ENCODE data around the gene FARSB. TPM values are rescaled to one million over a fixed set of nuclear protein-coding genes. Genes with fewer than 3 reads are reported as not detected.

FARSB gene
- total and polyA plus RNA-seq, 2 donors (not counting 3 experiments of a cell fraction or from before 2014, with no cell fraction given): 12.7 to 29.4 TPM

DNA sequence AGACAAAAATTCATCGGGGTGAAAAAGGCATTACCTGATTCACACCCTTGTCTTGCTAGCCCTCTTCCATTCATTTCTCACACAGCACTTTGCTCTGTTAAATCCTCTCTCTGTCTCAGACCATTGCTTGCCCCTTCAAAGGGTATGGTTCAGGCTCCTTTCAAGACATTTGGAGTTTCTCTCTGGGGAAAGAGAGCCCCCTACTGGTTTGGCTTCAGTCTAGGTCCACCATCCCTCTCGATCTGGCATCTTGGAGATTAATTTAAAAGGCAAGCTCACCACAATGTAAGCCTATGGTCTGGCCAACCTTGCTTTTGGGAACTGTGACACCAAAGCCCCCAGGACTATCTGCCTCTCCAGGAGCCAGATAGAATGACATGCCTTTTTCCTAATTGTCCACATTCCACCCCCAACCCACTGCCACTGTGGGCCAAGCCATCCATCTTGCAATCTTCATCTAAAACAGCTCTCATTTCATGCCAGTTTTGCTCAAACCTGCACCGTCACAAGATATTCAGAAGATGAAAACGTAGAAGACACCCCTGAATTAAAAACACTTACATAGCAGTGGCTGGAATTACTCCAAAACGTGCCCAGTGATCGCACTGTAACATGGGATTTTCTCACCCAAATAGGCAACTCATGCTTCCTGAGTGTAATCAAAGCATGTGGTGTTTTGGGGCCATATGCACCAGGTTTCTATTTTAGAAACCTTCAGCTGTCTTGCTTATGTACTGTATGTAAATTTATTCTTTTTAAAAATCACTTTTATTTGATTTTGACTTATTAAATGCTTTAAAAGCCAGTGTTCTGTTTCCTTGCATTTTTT is 93.9 kb downstream of the FARSB start:
- TF ChIP-seq, protein P1, sequence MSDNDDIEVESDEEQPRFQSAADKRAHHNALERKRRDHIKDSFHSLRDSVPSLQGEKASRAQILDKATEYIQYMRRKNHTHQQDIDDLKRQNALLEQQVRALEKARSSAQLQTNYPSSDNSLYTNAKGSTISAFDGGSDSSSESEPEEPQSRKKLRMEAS (IDR thresholded peaks at IDR 0.05; ENCODE audit: insufficient read depth, insufficient read length): no peak
- TF ChIP-seq, protein P2, sequence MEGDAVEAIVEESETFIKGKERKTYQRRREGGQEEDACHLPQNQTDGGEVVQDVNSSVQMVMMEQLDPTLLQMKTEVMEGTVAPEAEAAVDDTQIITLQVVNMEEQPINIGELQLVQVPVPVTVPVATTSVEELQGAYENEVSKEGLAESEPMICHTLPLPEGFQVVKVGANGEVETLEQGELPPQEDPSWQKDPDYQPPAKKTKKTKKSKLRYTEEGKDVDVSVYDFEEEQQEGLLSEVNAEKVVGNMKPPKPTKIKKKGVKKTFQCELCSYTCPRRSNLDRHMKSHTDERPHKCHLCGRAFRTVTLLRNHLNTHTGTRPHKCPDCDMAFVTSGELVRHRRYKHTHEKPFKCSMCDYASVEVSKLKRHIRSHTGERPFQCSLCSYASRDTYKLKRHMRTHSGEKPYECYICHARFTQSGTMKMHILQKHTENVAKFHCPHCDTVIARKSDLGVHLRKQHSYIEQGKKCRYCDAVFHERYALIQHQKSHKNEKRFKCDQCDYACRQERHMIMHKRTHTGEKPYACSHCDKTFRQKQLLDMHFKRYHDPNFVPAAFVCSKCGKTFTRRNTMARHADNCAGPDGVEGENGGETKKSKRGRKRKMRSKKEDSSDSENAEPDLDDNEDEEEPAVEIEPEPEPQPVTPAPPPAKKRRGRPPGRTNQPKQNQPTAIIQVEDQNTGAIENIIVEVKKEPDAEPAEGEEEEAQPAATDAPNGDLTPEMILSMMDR (IDR thresholded peaks at IDR 0.05; ENCODE audit: extremely low read depth in 1 of 2, insufficient read depth in 1 of 2, low read depth in 1 of 2, low read length in 2 of 2): peak; percentile 74 to 75
- intact Hi-C loops (cut with micrococcal nuclease) (loop anchor here (1.0 kb wide), 2 partner anchors 244 to 505 kb away; no protein-coding TSS in a partner anchor), dilution Hi-C loops (cut with MboI; ENCODE audit: extremely low pct_ligation_motif_present, low sequenced_read_pairs) (no loop called here)
- CTCF ChIA-PET: interaction anchor here (0.6 to 8.3 kb wide), 48 partner anchors 9 to 537 kb away, joined by 3 to 312 read pairs (median 5); a partner anchor contains a TSS
- Histone ChIP-seq H3K9me3 (replicated peaks; ENCODE audit: control insufficient read depth, insufficient read depth, low read length) (no peaks in the 10 kb centered on the region), H3K4me2 (ENCODE audit: insufficient read depth, low read length) (no peak overlapping the region), H3K36me3 (ENCODE audit: control insufficient read depth in 2 of 2, extremely low read depth in 1 of 2, insufficient read depth in 2 of 2, low read length in 2 of 2) (no peaks in the 10 kb centered on the region), H3K4me1 (ENCODE audit: control insufficient read depth, extremely low read depth, insufficient read depth, low read length) (no peaks in the 10 kb centered on the region), H3K9ac (replicated peaks; ENCODE audit: extremely low read depth, insufficient read depth, low read length) (no peak overlapping the region), H2AFZ (ENCODE audit: low read depth, low read length) (no peak overlapping the region), H3K27me3 (ENCODE audit: control insufficient read depth in 2 of 2, insufficient read depth in 2 of 2, low read length in 2 of 2) (no peaks in the 10 kb centered on the region), H3K27ac (ENCODE audit: insufficient read depth, low read depth, low read length) (no peak overlapping the region), H3K4me3 (replicated peaks in 1 of 3; ENCODE audit: insufficient read depth in 1 of 3, low read depth in 1 of 3, low read length in 3 of 3) (no peak overlapping the region), H4K20me1 (replicated peaks; ENCODE audit: control insufficient read depth, extremely low read depth, insufficient read depth, low read length) (no peaks in the 10 kb centered on the region), H3K79me2 (ENCODE audit: control insufficient read depth, insufficient read depth, low read length) (no peaks in the 10 kb centered on the region), H3K9me1 (replicated peaks; ENCODE audit: control insufficient read depth, extremely low read depth, insufficient read depth, low read length) (no peaks in the 10 kb centered on the region)
- no TSS peak for BruUV-seq (replicated peaks)
- DNase-seq (ENCODE audit: low read depth, low spot score) (peak; percentile 60), FAIRE-seq (peak; percentile 82)
- POLR2A ChIA-PET: interaction anchor here (0.9 kb wide), 1 partner anchor 11 kb away, joined by 4 read pairs; no protein-coding TSS in a partner anchor

DNA sequence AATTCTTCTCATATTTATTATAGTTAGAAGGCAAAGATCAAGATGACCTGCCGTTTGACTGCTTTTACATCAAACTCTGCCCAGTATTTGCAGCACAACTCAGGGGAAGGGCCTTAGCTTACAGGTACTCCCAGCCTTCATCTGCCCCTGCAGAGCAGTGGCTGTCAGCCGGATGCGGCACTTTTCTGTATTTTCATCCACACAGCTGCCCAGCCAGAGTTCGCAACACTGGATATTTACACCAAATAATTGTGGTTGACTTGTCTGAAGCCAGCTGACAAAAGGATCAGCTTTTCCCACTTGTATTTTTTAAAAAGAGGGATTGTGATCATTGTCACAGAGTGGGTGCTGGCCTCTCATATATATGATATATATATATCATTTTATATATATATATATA is 94.7 kb downstream of the FARSB start:
- no peaks in the 10 kb centered on the region for H3K36me3 ChIP-seq (ENCODE audit: control insufficient read depth in 2 of 2, extremely low read depth in 1 of 2, insufficient read depth in 2 of 2, low read length in 2 of 2)
- CTCF ChIA-PET: interaction anchor here (0.6 to 8.3 kb wide), 15 partner anchors 10 to 536 kb away, joined by 3 to 312 read pairs (median 10); a partner anchor contains a TSS
- H3K9me3 ChIP-seq (replicated peaks; ENCODE audit: control insufficient read depth, insufficient read depth, low read length): no peaks in the 10 kb centered on the region
- H3K9me1 ChIP-seq (replicated peaks; ENCODE audit: control insufficient read depth, extremely low read depth, insufficient read depth, low read length): no peaks in the 10 kb centered on the region
- no peaks in the 10 kb centered on the region for H4K20me1 ChIP-seq (replicated peaks; ENCODE audit: control insufficient read depth, extremely low read depth, insufficient read depth, low read length)
- FAIRE-seq (no peak), DNase-seq (ENCODE audit: low read depth, low spot score) (no peak)
- POLR2A ChIA-PET: interaction anchor here (0.9 kb wide), 1 partner anchor 10 kb away, joined by 4 read pairs; no protein-coding TSS in a partner anchor
- H2AFZ ChIP-seq (ENCODE audit: low read depth, low read length): no peak overlapping the region
- TF ChIP-seq JUN (IDR thresholded peaks at IDR 0.05; ENCODE audit: borderline replicate concordance, insufficient read depth, insufficient read length, low read depth) (no peak), EZH2 (IDR thresholded peaks at IDR 0.05; ENCODE audit: borderline replicate concordance, low read depth, low read length, severe bottlenecking) (no peak), MYC (IDR thresholded peaks at IDR 0.05; ENCODE audit: low read depth, low read length) (no peak), POLR2A (IDR thresholded peaks at IDR 0.05; ENCODE audit: low read depth, low read length) (no peak), GATA2 (IDR thresholded peaks at IDR 0.05; ENCODE audit: insufficient read depth, insufficient read length, low read depth, low read length) (no peak), FOS (IDR thresholded peaks at IDR 0.05; ENCODE audit: borderline replicate concordance, insufficient read depth, low read length) (no peak), POLR2AphosphoS5 (IDR thresholded peaks at IDR 0.05; ENCODE audit: insufficient read depth, low read depth, low read length) (no peak)
- TF ChIP-seq, protein P1 (IDR thresholded peaks at IDR 0.05; ENCODE audit: insufficient read depth, insufficient read length): no peak
- TF ChIP-seq, protein P2 (IDR thresholded peaks at IDR 0.05; ENCODE audit: extremely low read depth in 1 of 2, insufficient read depth in 1 of 2, low read depth in 1 of 2, low read length in 2 of 2): no peak
- intact Hi-C loops (cut with micrococcal nuclease) (loop anchor here (1.0 kb wide), 1 partner anchor 243 kb away; no protein-coding TSS in a partner anchor), dilution Hi-C loops (cut with MboI; ENCODE audit: extremely low pct_ligation_motif_present, low sequenced_read_pairs) (no loop called here)
- no peaks in the 10 kb centered on the region for H3K4me1 ChIP-seq (ENCODE audit: control insufficient read depth, extremely low read depth, insufficient read depth, low read length)
- H3K9ac ChIP-seq (replicated peaks; ENCODE audit: extremely low read depth, insufficient read depth, low read length): no peak overlapping the region
- no peak overlapping the region for H3K27ac ChIP-seq (ENCODE audit: insufficient read depth, low read depth, low read length)
- H3K4me2 ChIP-seq (ENCODE audit: insufficient read depth, low read length): no peak overlapping the region
- BruUV-seq (replicated peaks): no TSS peak
- H3K79me2 ChIP-seq (ENCODE audit: control insufficient read depth, insufficient read depth, low read length): no peaks in the 10 kb centered on the region
- H3K27me3 ChIP-seq (ENCODE audit: control insufficient read depth in 2 of 2, insufficient read depth in 2 of 2, low read length in 2 of 2): no peaks in the 10 kb centered on the region
- no peak overlapping the region for H3K4me3 ChIP-seq (replicated peaks in 1 of 3; ENCODE audit: insufficient read depth in 1 of 3, low read depth in 1 of 3, low read length in 3 of 3)

Data from endothelial cell of umbilical vein (primary cell).